Heart left ventricle (tissue), 13 donors: ENCODE measurements around the gene ARHGAP31.

Experiments
- POLR2A ChIP-seq, 2 donors: fragments of 450-650 bp; IDR thresholded peaks; one replicate each; pipeline ENCODE4 v1.6.1; 2017; ENCODE audit warnings: antibody characterized with exemption in 2 of 2, mild to moderate bottlenecking in 2 of 2, moderate library complexity in 2 of 2
- TF ChIP-seq, protein P1 (sequence below), 12 donors: fragments of 200-600 bp; sonication (generic) in 4 of 12; IDR thresholded peaks; one replicate each; pipeline versions ENCODE4 v1.5.0 to v1.8.0; 2018 to 2022; ENCODE audit warnings: antibody characterized with exemption in 12 of 12, mild to moderate bottlenecking in 5 of 12
- donor health status: ischemic (EF 13 %, LVEDD 7.1; RV severe dilation, severe dysfunction).
- donor health status: DM: no; HTN: yes; CAD: no.
- donor health status: DM: no; HTN: no; CAD: no.
- donor health status: ischemic (EF 25% LVEDD 6.9; RV normal size, moderate dysfunction).
- donor health status: ischemic (EF 25% LVEDD 5.7; RV mildly dilated, moderate dysfunction).
- donor health status: ischemic (EF 35%, LVEDD 5.7; RV mildly dilated, moderate dysfunction).
- donor health status: nonischemic (EF 11% LVEDD 7.7; RV severe dilation, severe dysfunction).
- donor health status: DM: yes; HTN: yes; CAD: no.
- donor health status: PGD.
- donor health status: ischemic (EF 29% LVEDD 5.4; RV normal size, mild dysfunction).
- donor health status: nonischemic (EF 23%, LVEDD 6.1; RV moderate dilation, normal function).

DNA sequence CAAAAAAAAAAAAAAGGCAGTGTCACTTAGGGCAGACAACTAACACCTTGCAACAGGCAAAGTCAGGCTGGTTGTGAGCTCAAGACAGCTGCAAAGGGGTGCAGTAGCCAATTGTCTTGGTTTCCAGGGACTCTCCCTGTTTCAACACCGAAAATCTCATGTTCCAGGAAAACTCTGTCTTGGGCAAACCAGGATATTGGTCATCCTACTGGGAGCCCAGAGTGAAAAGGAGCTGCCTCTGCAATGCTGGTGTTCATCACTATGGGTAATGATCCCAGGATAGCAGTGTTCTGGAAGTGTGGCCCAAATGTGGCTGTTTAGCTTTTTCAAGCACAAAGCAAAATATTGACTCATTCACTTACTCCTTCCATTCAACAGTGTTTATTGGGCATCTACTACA lies 82.6 kb downstream of the ARHGAP31 start:
- TF ChIP-seq, protein P1, sequence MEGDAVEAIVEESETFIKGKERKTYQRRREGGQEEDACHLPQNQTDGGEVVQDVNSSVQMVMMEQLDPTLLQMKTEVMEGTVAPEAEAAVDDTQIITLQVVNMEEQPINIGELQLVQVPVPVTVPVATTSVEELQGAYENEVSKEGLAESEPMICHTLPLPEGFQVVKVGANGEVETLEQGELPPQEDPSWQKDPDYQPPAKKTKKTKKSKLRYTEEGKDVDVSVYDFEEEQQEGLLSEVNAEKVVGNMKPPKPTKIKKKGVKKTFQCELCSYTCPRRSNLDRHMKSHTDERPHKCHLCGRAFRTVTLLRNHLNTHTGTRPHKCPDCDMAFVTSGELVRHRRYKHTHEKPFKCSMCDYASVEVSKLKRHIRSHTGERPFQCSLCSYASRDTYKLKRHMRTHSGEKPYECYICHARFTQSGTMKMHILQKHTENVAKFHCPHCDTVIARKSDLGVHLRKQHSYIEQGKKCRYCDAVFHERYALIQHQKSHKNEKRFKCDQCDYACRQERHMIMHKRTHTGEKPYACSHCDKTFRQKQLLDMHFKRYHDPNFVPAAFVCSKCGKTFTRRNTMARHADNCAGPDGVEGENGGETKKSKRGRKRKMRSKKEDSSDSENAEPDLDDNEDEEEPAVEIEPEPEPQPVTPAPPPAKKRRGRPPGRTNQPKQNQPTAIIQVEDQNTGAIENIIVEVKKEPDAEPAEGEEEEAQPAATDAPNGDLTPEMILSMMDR (IDR thresholded peaks at IDR 0.05), result no peak
- no peak for TF ChIP-seq POLR2A (IDR thresholded peaks at IDR 0.05)
